Measurements from ENCODE around the gene TMEM140.

GRCh38 chr7:135114622-135115021, 33.2 kb upstream of the TMEM140 start:
- TF ChIP-seq ZNF512 (CRISPR knock-in tag; IDR thresholded peaks at IDR 0.05) = no peak
- no peak for TF ChIP-seq TAF1 (CRISPR knock-in tag; IDR thresholded peaks at IDR 0.05)
- no peak for TF ChIP-seq SMAD1 (CRISPR knock-in tag; IDR thresholded peaks at IDR 0.05; ENCODE audit: borderline replicate concordance, low read depth)
